Calu3 (cell line): ENCODE measurements around the gene PLEKHA8. TPM values are rescaled to one million over a fixed set of nuclear protein-coding genes. Genes with fewer than 3 reads are reported as not detected.
"Not testable (repeated sequence)": the region's sequence is repeated elsewhere in the genome, so short reads cannot be mapped to it uniquely, and the experiment has no call there.

Source experiments
- BruUV-seq: library from RNA; stranded (reverse); fragments of 400-500 nt; replicated peaks from 2 replicates; lab custom pipeline; 2021; lab: Mats Ljungman, UMichigan
- CTCF ChIA-PET: fragments of 300-600 bp; sonication (Branson Sonifier 250); formaldehyde crosslinking; loops from one replicate; lab custom pipeline; 2022; ENCODE audit warnings: antibody characterized with exemption; lab: Charles Lee
- DNase-seq: peaks from one replicate; pipeline ENCODE4 v3.0.0; 2022
- H3K27ac Mint-ChIP-seq: one replicate; pipeline ENCODE4 v1.8.0; 2022; ENCODE audit warnings: mixed read lengths; ENCODE audit not compliant: unreplicated experiment
- H3K27me3 Mint-ChIP-seq: one replicate; pipeline ENCODE4 v1.8.0; 2022; ENCODE audit warnings: mixed read lengths; ENCODE audit not compliant: unreplicated experiment
- H3K36me3 Mint-ChIP-seq: one replicate; pipeline ENCODE4 v1.8.0; 2022; ENCODE audit warnings: mild to moderate bottlenecking, moderate library complexity, mixed read lengths; ENCODE audit not compliant: insufficient read depth, unreplicated experiment
- H3K4me1 Mint-ChIP-seq: one replicate; pipeline ENCODE4 v1.8.0; 2022; ENCODE audit warnings: mild to moderate bottlenecking, low read depth, mixed read lengths; ENCODE audit not compliant: unreplicated experiment
- H3K4me3 Mint-ChIP-seq: one replicate; pipeline ENCODE4 v1.8.0; 2022; ENCODE audit warnings: mild to moderate bottlenecking, low read depth, moderate library complexity, mixed read lengths; ENCODE audit not compliant: unreplicated experiment
- H3K9me3 Mint-ChIP-seq: one replicate; pipeline ENCODE4 v1.8.0; 2022; ENCODE audit warnings: low read depth, mixed read lengths; ENCODE audit not compliant: unreplicated experiment
- intact Hi-C: fragments of 100-400 bp; cut with micrococcal nuclease; formaldehyde crosslinking; loops from one replicate; pipeline ENCODE4 v1.10.0; 2022; ENCODE audit not compliant: unreplicated experiment
- total RNA-seq: library from RNA; stranded (reverse); gene quantifications from 2 replicates; pipeline ENCODE4 v1.2.3, GENCODE V29; 2022
- TF ChIP-seq, protein P1 (sequence below): fragments of 200-600 bp; IDR thresholded peaks from one replicate; pipeline ENCODE4 v1.8.0; 2022; ENCODE audit warnings: antibody characterized with exemption; ENCODE audit not compliant: unreplicated experiment

Gene PLEKHA8
- total RNA-seq, 1 experiment from 2014 or later = 27.6 TPM

DNA sequence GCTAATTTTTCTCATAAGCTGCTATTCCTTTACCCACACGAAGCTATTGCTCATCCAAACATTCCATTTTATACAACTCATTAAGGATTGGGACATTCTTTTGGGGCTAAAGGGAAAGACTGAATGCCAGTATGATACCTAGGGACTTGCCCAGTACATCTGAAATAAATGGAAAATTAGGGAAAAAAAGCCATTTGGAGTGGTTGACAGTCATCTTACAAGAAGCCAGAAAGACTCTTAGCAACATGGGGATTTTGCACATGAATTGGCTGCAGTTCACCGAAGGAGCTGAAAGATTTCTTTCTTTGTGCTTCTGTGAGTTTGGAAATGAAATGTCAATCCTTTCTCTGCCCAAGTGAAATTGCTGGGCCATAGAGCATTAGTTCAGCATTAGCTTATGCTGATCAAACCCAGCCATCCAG, 63.3 kb downstream of the PLEKHA8 start:
- Mint-ChIP-seq H3K4me1 (no peaks in the 10 kb centered on the region), H3K9me3 (no peaks in the 10 kb centered on the region), H3K27me3 (no peaks in the 10 kb centered on the region), H3K4me3 (no peak overlapping the region), H3K27ac (no peak overlapping the region), H3K36me3 (no peaks in the 10 kb centered on the region)
- DNase-seq = no peak
- intact Hi-C loops = no loop called here
- CTCF ChIA-PET = no interaction called here
- no TSS peak for BruUV-seq
- TF ChIP-seq, protein P1, sequence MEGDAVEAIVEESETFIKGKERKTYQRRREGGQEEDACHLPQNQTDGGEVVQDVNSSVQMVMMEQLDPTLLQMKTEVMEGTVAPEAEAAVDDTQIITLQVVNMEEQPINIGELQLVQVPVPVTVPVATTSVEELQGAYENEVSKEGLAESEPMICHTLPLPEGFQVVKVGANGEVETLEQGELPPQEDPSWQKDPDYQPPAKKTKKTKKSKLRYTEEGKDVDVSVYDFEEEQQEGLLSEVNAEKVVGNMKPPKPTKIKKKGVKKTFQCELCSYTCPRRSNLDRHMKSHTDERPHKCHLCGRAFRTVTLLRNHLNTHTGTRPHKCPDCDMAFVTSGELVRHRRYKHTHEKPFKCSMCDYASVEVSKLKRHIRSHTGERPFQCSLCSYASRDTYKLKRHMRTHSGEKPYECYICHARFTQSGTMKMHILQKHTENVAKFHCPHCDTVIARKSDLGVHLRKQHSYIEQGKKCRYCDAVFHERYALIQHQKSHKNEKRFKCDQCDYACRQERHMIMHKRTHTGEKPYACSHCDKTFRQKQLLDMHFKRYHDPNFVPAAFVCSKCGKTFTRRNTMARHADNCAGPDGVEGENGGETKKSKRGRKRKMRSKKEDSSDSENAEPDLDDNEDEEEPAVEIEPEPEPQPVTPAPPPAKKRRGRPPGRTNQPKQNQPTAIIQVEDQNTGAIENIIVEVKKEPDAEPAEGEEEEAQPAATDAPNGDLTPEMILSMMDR = no peak

DNA sequence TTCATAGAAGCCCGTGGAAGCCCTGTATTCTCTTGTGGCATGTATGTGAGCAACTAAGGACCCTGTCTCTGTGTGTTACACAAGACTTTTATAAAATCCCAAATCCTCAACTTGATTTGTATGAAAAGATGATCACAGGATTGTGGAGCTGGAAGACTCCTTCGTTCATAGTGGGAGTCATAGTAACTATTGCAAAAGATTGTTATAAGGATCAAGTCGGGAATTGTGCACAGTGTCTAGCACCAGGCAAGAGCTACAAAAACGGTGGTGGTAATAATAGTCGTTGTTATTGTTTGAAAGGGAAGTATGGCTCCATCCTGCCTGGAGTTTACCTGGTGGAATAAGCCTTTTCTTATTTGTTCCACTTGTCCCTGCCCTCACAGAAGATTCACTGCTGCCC, 63.8 kb downstream of the PLEKHA8 start:
- intact Hi-C loops = no loop called here
- H3K4me1 Mint-ChIP-seq = no peaks in the 10 kb centered on the region
- no peaks in the 10 kb centered on the region for H3K27me3 Mint-ChIP-seq
- H3K36me3 Mint-ChIP-seq = no peaks in the 10 kb centered on the region
- DNase-seq = no peak
- peaks cover under 1% of the 10 kb centered on the region for H3K9me3 Mint-ChIP-seq
- TF ChIP-seq, protein P1 = no peak
- CTCF ChIA-PET = no interaction called here
- no TSS peak for BruUV-seq
- H3K4me3 Mint-ChIP-seq = no peak overlapping the region
- H3K27ac Mint-ChIP-seq = no peak overlapping the region

DNA sequence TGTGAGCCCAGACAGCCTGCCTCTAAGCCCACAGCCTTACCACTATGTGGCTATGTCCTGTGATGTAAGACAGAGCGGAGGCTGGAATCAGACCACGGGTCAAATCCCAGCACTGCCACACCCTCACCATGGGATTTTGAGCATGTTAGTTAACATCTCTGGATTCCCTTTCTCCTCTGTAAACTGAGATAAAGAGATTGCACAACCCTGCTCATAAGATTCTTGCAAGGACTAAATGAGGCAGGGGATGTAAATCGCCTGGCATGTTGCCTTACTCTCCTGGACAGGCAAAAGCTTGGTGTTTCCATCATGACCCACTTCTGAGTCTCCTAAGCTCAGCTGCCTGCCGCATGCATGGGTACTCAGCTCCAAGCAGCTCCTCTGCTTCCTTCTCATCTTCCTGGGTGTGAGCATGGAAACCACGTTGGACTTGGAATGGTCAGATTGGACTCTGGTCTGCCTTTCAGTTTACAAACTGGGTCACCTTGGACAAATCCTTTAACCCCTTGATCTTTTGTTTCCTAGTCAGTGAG, 65.3 kb downstream of the PLEKHA8 start:
- no peaks in the 10 kb centered on the region for H3K36me3 Mint-ChIP-seq
- H3K9me3 Mint-ChIP-seq = peaks cover 8% of the 10 kb centered on the region
- no peaks in the 10 kb centered on the region for H3K4me1 Mint-ChIP-seq
- CTCF ChIA-PET = no interaction called here
- intact Hi-C loops = no loop called here
- no peak overlapping the region for H3K27ac Mint-ChIP-seq
- H3K4me3 Mint-ChIP-seq = no peak overlapping the region
- H3K27me3 Mint-ChIP-seq = no peaks in the 10 kb centered on the region
- TF ChIP-seq, protein P1 = no peak
- no peak for DNase-seq
- BruUV-seq = no TSS peak

DNA sequence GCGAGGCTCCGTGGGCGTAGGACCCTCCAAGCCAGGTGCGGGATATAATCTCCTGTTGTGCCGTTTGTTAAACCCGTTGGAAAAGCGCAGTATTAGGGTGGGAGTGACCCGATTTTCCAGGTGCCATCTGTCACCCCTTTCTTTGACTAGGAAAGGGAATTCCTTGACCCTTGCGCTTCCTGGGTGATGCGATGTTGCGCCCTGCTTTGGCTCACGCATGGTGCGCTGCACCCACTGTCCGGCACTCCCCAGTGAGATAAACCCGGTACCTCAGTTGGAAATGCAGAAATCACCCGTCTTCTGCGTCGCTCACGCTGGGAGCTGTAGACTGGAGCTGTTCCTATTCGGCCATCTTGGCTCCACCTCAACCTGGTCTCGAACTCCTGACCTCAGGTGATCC, 70.4 kb downstream of the PLEKHA8 start:
- DNase-seq, H3K27ac Mint-ChIP-seq, H3K9me3 Mint-ChIP-seq, H3K36me3 Mint-ChIP-seq, CTCF ChIA-PET, intact Hi-C loops, H3K4me1 Mint-ChIP-seq, H3K4me3 Mint-ChIP-seq, H3K27me3 Mint-ChIP-seq, BruUV-seq: not testable (repeated sequence)

DNA sequence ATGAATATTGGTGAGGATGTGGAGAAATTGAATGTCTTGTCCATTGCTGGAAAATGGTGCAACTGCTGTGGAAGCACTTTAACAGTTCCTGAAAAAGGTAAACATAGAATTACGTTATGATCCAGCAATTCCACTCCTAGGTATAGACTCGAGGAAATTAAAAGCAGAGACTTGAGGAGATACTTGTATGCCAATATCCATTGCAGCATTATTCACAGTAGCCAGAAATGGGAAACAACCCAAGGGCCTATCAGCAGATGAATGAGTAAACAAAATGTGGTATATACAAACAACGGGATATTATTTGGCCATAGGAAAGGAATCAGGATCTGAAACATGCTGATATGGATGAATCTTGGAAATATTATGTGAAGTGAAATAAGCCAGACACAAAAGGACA, 74.1 kb downstream of the PLEKHA8 start:
- no peak overlapping the region for H3K27ac Mint-ChIP-seq
- H3K36me3 Mint-ChIP-seq = no peaks in the 10 kb centered on the region
- H3K4me3 Mint-ChIP-seq = no peak overlapping the region
- TF ChIP-seq, protein P1 = no peak
- H3K4me1 Mint-ChIP-seq = no peaks in the 10 kb centered on the region
- H3K9me3 Mint-ChIP-seq = peaks cover 5% of the 10 kb centered on the region
- CTCF ChIA-PET = no interaction called here
- BruUV-seq = no TSS peak
- H3K27me3 Mint-ChIP-seq = no peaks in the 10 kb centered on the region
- DNase-seq = no peak
- intact Hi-C loops = no loop called here
